Measurements from ENCODE around the gene TRAF2.
"Not testable (repeated sequence)": the region's sequence is repeated elsewhere in the genome, so short reads cannot be mapped to it uniquely, and the experiment has no call there.

The TRAF2 gene

DNA sequence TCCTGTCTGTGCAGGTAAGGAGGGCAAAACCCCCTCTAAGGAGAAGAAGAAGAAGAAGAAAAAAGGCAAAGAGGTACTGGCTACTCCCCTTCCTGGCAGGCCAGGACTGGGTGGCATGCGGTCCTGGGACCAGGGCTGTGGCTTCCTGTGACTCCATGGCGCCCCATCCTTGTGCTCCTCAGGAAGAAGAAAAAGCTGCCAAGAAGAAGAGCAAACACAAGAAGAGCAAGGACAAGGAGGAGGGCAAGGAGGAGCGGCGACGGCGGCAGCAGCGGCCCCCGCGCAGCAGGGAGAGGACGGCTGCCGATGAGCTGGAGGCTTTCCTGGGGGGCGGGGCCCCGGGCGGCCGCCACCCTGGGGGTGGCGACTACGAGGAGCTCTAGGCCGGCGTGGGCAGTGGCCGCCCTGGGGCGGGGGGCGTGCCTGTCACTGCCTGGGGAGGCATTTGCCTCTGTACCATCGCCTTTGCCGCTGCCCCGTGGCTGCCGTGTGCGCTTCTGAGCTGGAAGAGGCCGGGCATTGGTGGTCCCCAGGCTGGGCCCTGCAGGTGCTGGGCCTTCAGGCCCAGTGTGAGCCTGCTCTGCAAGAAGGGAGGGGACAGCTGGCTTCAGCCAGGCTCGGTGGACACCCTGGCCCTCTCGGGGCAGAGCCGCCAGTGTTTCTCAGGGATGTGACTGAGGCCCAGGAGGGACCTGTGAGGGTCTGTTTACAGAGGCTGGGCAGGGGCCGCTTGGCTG is 46.0 kb upstream of the TRAF2 start:
- Histone ChIP-seq H3K36me3 (replicated peaks) (peaks cover 2% of the 10 kb centered on the region), H3K27ac (no peak overlapping the region), H3K27me3 (replicated peaks) (peaks cover 6% of the 10 kb centered on the region), H3K4me3 (ENCODE audit: low read depth, low read length) (no peak overlapping the region)
- TF ChIP-seq, protein P1, sequence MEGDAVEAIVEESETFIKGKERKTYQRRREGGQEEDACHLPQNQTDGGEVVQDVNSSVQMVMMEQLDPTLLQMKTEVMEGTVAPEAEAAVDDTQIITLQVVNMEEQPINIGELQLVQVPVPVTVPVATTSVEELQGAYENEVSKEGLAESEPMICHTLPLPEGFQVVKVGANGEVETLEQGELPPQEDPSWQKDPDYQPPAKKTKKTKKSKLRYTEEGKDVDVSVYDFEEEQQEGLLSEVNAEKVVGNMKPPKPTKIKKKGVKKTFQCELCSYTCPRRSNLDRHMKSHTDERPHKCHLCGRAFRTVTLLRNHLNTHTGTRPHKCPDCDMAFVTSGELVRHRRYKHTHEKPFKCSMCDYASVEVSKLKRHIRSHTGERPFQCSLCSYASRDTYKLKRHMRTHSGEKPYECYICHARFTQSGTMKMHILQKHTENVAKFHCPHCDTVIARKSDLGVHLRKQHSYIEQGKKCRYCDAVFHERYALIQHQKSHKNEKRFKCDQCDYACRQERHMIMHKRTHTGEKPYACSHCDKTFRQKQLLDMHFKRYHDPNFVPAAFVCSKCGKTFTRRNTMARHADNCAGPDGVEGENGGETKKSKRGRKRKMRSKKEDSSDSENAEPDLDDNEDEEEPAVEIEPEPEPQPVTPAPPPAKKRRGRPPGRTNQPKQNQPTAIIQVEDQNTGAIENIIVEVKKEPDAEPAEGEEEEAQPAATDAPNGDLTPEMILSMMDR (IDR thresholded peaks at IDR 0.05; ENCODE audit: low read depth, low read length, missing control alignments), result no peak
- in situ Hi-C loops (cut with HindIII; ENCODE audit: low pct_ligation_motif_present, low sequenced_read_pairs), result no loop called here
- DNase-seq, result no peak

DNA sequence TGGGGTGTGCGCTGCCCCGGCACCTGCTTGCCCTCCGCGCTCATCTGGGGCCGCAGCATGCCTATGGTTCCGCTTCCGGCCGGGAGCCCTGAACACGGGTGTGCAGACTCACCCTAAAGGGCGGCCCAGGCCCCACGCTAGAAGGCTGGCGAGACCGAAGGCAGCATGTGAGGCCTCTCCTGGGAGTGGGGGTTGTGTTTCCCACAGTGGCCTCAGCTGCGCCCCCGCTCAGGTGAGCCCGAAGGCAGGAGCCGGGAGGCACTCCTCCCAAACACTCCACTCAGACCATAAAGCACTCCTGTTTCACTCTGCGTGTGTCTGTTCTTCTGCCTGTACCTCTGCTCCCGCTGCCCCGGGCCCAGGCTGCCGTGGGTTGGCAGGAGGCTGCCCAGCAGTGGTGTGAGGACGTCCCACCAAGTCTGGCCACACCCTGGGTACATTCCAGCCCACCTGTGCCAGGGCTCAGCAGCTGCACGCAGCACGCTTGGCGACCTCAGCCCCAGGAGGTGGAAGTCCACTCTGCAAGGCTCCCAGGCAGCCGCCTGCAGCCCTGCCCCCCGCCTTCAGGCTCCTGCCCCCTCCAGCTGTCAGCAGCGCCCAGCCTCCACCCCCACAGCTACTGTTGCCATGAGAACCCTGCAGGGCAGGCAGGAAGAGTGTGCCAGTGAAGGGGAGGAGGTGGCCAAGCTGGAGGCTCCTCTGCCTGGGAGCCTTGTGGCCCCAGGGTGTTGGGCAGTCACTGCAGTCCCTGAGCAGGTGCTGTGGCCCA is 45.3 kb upstream of the TRAF2 start:
- TF ChIP-seq, protein P1 (IDR thresholded peaks at IDR 0.05; ENCODE audit: low read depth, low read length, missing control alignments), result no peak
- H3K27me3 ChIP-seq (replicated peaks), result peaks cover 13% of the 10 kb centered on the region
- peaks cover 2% of the 10 kb centered on the region for H3K36me3 ChIP-seq (replicated peaks)
- H3K27ac ChIP-seq, result no peak overlapping the region
- H3K4me3 ChIP-seq (ENCODE audit: low read depth, low read length), result no peak overlapping the region
- DNase-seq, result no peak
- in situ Hi-C loops (cut with HindIII; ENCODE audit: low pct_ligation_motif_present, low sequenced_read_pairs), result no loop called here

DNA sequence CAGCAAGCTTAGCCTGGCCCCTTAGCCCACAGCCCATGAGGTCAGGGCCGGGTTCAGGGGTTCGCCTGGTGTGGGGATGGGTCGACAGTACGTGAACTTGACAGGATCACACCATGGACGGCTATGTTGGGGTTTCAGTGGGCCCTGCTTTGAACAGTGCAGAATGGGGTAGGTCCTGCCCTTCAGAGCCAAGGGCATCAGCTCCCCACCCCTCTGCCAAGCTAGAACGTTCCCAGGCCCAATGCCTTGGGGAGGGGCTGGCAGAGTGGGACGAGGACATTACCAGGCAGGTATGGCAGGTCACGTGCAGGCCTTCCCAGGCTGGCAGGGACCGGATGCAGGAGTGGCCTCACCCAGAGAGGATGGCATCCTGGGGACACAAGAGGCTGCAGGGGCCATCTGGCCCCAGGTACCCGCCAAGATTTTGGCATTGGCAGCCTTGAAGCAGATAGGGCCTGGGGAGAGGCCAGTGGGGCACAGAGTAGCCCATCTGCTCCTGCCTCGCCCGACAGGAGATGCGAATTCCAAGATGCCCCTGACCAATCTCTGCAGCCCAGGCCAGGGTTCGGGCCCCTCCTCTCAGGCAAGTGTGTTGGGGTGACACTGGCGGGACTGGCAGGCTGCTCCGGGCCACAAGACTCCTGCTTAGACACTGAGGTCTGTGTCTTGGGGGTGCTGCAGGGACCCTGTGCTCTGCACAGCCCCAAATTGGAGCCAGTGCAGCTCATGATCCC is 44.5 kb upstream of the TRAF2 start:
- H3K4me3 ChIP-seq (ENCODE audit: low read depth, low read length); in situ Hi-C loops (cut with HindIII; ENCODE audit: low pct_ligation_motif_present, low sequenced_read_pairs); DNase-seq; H3K36me3 ChIP-seq (replicated peaks); H3K27ac ChIP-seq: not testable (repeated sequence)
- H3K27me3 ChIP-seq (replicated peaks), result peaks cover 15% of the 10 kb centered on the region

DNA sequence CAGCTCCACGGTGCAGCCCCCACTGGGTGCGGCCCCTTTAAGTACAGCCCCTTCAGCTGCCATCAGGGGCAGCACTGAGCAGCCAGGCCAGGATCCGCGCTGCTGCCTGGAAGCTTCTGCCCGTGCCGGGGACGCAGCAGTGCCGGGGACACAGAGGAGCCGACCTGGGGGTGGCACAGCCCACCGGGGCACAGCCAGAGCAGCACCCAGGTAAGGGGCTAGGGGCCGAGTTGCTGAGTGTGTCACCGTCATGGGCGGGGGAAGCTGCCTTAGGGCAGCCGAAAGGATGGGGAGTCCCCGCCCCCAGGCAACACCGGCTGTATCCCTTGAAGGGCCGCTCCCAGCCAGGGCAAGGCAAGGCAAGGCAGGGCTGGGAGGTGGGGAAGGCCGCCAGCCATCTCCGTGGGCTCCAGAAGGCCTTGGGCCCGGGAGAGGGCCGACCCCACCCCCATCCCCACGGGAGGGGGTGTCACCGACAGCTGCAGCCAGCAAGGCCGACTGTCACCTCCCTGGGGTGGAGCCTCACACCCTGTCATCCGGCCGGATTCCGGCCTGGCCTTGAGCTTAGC is 43.9 kb upstream of the TRAF2 start, which contains the start of gene AJM1:
TSS of gene AJM1 (plus strand) at position 99 of the 569 bp plus-strand sequence. CDS start 1,937 bp downstream, outside the sequence.
- peak; percentile 57 for DNase-seq
- TF ChIP-seq, protein P1 (IDR thresholded peaks at IDR 0.05; ENCODE audit: low read depth, low read length, missing control alignments), result peak; percentile 90
- H3K36me3 ChIP-seq (replicated peaks); H3K27ac ChIP-seq; in situ Hi-C loops (cut with HindIII; ENCODE audit: low pct_ligation_motif_present, low sequenced_read_pairs): not testable (repeated sequence)
- Histone ChIP-seq H3K27me3 (replicated peaks) (peaks cover 15% of the 10 kb centered on the region), H3K4me3 (ENCODE audit: low read depth, low read length) (peak within 1 kb of the TSS; percentile 53)

DNA sequence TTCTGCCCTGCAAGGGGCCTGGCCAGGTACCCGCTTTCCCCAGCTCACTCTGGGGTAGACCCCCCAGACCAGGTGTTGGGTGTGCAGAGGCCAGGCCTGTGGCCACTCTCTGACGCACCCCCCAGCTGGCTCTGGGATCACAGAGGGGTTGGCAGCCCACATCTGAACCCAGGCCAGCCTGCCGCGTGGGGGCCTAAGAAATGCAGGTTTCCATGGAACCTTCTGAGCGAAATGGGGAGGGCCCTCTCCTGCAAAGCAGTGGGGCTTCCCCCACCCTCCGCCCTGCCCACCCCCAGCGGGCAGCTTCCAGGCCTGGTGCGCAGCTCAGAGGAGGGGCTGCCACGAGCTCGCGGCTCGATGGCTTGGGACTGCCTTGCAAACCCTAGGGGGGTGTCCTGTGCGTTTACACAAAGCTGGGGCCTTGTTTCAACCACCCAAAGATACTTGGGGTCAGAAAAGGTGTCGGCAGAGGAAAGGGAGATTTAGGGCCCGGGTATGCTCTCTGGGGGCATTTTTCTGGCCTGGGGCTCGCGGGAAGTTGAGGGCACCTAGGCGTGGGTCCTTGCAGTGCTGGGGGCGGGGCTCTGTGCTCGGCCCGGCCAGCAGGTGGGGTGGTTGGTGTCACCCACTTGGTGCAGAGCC is 43.0 kb upstream of the TRAF2 start:
- in situ Hi-C loops (cut with HindIII; ENCODE audit: low pct_ligation_motif_present, low sequenced_read_pairs); H3K4me3 ChIP-seq (ENCODE audit: low read depth, low read length): not testable (repeated sequence)

More for the DNA sequence above, 43.0 kb upstream of the TRAF2 start:
- H3K27me3 ChIP-seq (replicated peaks), result peaks cover 15% of the 10 kb centered on the region
- not testable (repeated sequence) for DNase-seq; H3K36me3 ChIP-seq (replicated peaks); H3K27ac ChIP-seq

Data from brain microvascular endothelial cell (primary cell).